Epithelial cell of esophagus (primary cell): ENCODE data around the gene KIR3DL1.
"Not testable (repeated sequence)": the region's sequence is repeated elsewhere in the genome, so short reads cannot be mapped to it uniquely, and the experiment has no call there.

Source experiments
- DNase-seq: peaks from one replicate; pipeline ENCODE4 v3.0.0; 2010; ENCODE audit warnings: low read depth
- H3K4me3 ChIP-seq: 2 replicates; pipeline ENCODE4 v1.5.1; 2011; ENCODE audit warnings: mild to moderate bottlenecking, low read length, control low read depth
- TF ChIP-seq, protein P1 (sequence below): IDR thresholded peaks from 2 replicates; pipeline ENCODE4 v1.5.1; 2011; ENCODE audit warnings: low read depth, mild to moderate bottlenecking, low read length, control low read depth, inconsistent platforms; ENCODE audit not compliant: insufficient read depth; ENCODE audit errors: missing control alignments

KIR3DL1 gene

DNA sequence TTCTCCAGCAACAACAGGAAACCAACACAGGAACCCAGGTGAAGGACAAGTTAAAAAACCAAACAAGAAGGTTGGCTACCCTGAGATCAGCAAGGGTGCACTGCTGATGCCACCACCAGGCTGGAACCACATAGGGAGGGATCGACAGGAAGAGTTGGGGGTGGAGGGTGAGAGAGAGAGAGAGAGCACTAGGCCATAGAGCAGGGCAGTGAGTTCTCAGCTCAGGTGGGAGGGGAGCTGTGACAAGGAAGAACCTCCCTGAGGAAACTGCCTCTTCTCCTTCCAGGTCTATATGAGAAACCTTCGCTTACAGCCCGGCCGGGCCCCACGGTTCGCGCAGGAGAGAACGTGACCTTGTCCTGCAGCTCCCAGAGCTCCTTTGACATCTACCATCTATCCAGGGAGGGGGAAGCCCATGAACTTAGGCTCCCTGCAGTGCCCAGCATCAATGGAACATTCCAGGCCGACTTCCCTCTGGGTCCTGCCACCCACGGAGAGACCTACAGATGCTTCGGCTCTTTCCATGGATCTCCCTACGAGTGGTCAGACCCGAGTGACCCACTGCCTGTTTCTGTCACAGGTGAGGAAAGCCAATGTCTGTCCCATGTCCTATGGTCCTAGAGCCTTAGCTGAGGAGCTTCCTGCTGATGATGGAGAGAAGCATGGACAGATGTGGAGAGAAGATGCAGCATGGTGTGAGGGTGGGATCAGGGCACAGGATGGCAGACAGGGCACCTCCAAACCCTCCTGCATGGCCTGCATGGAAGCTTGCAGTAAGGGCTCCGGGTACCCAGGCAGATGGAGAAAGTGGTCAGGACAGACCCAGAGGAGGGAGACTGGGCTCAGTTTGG lies 10.4 kb upstream of the KIR3DL1 start:
- DNase-seq = no peak
- TF ChIP-seq, protein P1, sequence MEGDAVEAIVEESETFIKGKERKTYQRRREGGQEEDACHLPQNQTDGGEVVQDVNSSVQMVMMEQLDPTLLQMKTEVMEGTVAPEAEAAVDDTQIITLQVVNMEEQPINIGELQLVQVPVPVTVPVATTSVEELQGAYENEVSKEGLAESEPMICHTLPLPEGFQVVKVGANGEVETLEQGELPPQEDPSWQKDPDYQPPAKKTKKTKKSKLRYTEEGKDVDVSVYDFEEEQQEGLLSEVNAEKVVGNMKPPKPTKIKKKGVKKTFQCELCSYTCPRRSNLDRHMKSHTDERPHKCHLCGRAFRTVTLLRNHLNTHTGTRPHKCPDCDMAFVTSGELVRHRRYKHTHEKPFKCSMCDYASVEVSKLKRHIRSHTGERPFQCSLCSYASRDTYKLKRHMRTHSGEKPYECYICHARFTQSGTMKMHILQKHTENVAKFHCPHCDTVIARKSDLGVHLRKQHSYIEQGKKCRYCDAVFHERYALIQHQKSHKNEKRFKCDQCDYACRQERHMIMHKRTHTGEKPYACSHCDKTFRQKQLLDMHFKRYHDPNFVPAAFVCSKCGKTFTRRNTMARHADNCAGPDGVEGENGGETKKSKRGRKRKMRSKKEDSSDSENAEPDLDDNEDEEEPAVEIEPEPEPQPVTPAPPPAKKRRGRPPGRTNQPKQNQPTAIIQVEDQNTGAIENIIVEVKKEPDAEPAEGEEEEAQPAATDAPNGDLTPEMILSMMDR = no peak

DNA sequence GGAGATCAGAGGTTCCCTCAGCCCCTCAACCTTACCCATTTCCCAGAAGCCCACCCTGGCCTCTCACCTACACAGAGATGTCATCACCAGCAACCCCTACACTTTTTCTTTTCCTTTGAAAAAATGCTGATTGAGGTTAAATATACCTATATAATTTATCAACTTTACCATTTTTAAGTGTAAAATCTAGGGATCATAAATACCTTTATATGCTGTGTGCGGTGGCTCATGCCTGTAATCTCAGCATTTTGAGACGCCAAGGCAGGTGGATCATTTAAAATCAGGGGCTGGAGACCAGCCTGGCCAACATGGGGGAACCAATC lies 9.8 kb upstream of the KIR3DL1 start:
- TF ChIP-seq, protein P1 = no peak
- H3K4me3 ChIP-seq = no peak overlapping the region
- no peak for DNase-seq

More for the DNA sequence above, 10.4 kb upstream of the KIR3DL1 start:
- H3K4me3 ChIP-seq = no peak overlapping the region

DNA sequence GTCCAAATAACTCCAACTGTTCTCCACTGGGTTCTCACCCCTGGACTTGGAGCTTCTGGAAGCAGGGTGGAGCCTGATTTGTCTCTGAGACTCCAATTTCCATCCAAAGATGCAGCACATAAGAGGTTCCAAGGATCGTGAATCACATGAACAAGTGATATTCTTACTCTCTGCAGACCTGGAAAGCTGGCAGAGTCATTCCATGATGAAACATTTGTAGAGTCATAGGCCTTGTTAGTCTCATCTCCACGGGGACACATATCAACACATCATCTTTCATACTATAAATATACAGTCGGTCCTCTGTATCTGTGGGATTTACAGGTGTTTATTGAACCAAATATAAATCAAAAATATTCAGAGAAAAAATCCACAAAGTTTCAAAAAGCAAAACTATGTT lies 1.7 kb upstream of the KIR3DL1 start:
- H3K4me3 ChIP-seq, DNase-seq: not testable (repeated sequence)

DNA sequence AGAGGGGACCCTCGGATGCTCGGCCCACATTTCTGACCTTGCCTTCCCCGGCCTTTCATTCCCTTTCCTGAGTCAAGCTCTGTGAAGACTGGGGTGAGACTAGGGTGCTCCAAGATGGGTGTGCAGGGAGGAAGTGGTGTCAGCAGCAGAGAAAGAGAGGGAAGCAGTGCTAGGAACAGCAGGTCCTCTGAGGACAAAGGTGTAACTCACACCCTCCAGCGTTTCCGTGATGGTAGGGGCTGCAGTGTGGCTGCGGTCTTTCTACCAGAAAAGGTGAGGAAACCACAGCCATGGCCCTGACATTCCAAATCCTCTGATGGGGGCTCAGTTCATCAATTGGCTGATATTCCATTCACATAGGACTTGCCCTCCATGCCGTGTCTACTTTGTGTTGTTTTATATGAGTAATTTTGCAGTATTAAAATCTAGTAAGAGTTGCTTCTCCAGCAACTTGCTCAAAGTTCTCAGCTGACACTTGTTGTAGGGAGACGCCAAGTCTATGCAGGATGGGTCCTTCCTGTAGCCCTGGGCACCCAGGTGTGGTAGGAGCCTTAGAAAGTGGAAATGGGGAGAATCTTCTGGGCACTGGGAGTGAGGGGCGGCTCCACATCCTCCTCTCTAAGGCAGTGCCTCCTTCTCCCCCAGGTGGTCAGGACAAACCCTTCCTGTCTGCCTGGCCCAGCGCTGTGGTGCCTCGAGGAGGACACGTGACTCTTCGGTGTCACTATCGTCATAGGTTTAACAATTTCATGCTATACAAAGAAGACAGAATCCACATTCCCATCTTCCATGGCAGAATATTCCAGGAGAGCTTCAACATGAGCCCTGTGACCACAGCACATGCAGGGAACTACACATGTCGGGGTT lies 1.6 kb downstream of the KIR3DL1 start:
- no peak overlapping the region for H3K4me3 ChIP-seq
- TF ChIP-seq, protein P1 = no peak
- no peak for DNase-seq

DNA sequence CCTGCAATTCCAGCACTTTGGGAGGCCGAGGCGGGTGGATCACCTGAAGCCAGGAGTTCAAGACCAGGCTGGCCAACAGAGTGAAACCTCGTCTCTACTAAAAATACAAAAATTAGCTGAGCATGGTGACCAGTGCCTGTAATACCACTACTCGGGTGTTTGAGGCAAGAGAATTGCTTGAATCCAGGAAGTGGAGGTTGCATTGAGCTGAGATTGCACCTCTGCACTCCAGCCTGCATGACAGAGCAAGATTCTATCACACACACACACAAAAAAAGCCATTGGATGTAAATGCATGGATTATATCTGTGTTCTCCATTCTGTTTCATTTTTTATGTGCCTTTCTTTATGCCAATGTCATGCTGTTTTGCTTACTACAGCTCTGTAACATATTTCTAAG lies 8.1 kb downstream of the KIR3DL1 start:
- not testable (repeated sequence) for H3K4me3 ChIP-seq, DNase-seq

DNA sequence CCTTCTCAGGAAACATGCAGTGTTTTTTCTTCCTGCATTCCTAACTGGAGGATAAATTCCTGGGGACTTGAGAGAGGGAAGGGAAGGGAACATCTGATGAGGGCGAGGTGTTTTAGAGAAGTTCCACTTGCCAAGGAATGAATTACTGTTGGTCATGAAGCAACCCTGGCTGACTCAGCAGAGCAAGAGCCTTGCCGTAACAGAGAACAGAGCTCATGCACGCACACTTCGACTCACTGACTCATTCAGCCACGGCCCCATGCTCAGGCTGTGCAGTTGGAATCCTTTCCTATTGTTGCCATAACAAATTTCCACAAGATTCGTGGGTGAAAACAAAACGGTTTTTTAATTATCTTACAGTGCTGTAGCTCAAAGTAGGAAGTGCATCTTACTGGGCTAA lies 9.1 kb downstream of the KIR3DL1 start:
- not testable (repeated sequence) for DNase-seq, H3K4me3 ChIP-seq

DNA sequence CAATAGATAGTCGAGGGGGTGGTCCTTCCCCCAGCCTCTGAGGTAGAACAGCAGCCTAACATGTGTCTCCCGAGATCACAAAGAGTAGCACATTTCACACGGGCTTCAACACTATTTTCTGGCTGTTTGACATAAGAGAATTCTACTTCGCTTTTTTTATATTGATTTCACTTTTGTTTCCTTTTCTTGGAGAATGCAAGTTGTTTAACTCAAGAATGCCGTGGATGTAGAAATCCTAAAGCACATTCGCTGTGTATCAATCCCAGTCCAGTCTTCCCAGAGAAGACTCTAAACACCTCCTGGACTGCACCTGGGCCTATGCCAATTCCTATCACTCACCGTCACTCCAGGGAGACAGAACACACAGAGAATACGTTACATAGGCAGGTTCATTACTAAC lies 11.8 kb downstream of the KIR3DL1 start:
- not testable (repeated sequence) for DNase-seq, H3K4me3 ChIP-seq

DNA sequence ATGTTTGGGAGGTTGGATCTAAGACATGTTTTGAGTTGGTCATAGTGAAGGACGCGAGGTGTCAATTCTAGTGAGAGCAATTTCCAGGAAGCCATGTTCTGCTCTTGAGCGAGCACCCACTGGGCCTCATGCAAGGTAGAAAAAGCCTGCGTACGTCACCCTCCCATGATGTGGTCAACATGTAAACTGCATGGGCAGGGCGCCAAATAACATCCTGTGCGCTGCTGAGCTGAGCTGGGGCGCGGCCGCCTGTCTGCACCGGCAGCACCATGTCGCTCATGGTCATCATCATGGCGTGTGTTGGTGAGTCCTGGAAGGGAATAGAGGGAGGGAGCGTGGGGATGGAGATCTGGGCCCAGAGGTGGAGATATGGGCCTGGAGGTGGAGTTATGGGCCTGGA lies 16.2 kb downstream of the KIR3DL1 start, which contains the start of gene KIR2DS4:
TSS of gene KIR2DS4 (plus strand) at position 181 of the 400 bp plus-strand sequence.
- H3K4me3 ChIP-seq, DNase-seq: not testable (repeated sequence)

DNA sequence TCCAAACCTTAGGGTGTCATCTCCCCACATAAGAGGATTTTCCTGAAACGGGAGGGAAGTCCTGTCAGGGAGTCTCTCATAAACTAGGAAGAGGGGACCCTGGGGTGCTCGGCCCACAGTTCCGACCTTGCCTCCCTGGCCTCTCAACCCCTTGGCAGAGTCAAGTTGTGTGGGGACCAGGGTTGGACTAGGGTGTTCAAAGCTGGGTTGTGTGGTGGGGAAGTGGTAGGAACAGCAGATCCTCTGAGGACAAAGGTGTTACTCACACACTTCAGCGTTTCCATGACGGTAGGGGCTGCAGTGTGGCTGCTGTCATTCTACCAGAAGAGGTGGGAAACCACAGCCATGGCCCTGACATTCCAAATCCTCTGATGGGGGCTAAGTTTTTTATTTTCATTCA lies 18.9 kb downstream of the KIR3DL1 start:
- H3K4me3 ChIP-seq, DNase-seq: not testable (repeated sequence)

DNA sequence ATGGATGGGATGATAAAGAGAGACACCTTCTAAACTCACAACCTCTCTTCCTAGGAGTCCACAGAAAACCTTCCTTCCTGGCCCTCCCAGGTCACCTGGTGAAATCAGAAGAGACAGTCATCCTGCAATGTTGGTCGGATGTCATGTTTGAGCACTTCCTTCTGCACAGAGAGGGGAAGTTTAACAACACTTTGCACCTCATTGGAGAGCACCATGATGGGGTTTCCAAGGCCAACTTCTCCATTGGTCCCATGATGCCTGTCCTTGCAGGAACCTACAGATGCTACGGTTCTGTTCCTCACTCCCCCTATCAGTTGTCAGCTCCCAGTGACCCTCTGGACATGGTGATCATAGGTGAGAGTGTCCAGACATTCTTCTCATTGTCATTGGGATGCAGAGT lies 21.3 kb downstream of the KIR3DL1 start:
- H3K4me3 ChIP-seq, DNase-seq: not testable (repeated sequence)

DNA sequence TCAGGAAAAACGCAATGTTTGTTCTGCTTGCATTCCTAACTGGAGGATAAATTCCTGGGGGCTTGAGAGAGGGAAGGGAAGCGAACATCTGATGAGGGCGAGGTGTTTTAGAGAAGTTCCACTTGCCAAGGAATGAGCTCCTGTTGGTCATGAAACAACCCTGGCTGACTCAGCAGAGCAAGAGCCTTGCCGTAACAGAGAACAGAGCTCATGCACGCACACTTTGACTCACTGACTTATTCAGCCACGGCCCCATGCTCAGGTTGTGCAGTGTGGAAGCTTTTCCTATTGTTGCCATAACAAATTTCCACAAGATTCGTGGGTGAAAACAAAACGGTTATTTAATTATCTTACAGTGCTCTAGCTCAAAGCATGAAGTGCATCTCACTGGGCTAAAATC lies 26.9 kb downstream of the KIR3DL1 start:
- H3K4me3 ChIP-seq, DNase-seq: not testable (repeated sequence)

DNA sequence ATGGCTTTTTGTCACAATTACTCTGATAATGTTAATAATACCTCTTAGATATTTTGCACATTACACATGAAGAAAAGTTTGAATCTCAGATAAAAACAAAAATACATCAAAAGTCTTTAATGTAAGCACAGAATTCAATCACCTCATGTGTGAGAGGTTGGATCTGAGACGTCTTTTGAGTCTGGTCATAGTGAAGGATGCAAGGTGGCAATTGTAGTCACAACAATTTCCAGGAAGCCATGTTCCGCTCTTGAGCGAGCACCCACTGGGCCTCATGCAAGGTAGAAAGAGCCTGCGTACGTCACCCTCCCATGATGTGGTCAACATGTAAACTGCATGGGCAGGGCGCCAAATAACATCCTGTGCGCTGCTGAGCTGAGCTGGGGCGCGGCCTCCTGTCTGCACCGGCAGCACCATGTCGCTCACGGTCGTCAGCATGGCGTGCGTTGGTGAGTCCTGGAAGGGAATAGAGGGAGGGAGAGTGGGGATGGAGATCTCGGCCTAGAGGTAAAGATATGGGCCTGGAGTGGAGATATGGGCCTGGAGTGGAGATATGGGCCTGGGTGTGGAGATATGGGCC lies 33.9 kb downstream of the KIR3DL1 start, which contains the start of gene KIR3DL2:
TSS of gene KIR3DL2 (plus strand) at position 383 of the 580 bp plus-strand sequence. CDS start at position 416, 33 bp downstream.
- not testable (repeated sequence) for DNase-seq, H3K4me3 ChIP-seq
